Suprapubic skin (tissue), 4 donors: ENCODE results near the gene MICU1. TPM values are rescaled to one million over a fixed set of nuclear protein-coding genes. Genes with fewer than 3 reads are reported as not detected.

Experiments used
- DNase-seq, 2 donors: peaks; one replicate each; pipeline ENCODE4 v3.0.0-alpha.2; 2019; ENCODE audit warnings: low spot score in 2 of 2
- H3K27ac ChIP-seq: fragments of 200-600 bp; sonication (generic); one replicate; pipeline ENCODE4 v1.5.1; 2019
- H3K27me3 ChIP-seq: fragments of 200-600 bp; sonication (generic); one replicate; pipeline ENCODE4 v1.5.1; 2019
- H3K36me3 ChIP-seq: fragments of 200-600 bp; sonication (generic); one replicate; pipeline ENCODE4 v1.5.1; 2019
- H3K4me1 ChIP-seq: fragments of 200-600 bp; sonication (generic); one replicate; pipeline ENCODE4 v1.5.1; 2019
- H3K4me3 ChIP-seq: fragments of 200-600 bp; sonication (generic); one replicate; pipeline ENCODE4 v1.5.1; 2019; ENCODE audit warnings: mild to moderate bottlenecking
- H3K9me3 ChIP-seq: fragments of 200-600 bp; sonication (generic); one replicate; pipeline ENCODE4 v1.5.1; 2019
- CTCF ChIP-seq, 2 donors: fragments of 200-600 bp in 1 of 2; fragments of 450-650 bp in 1 of 2; sonication (generic) in 1 of 2; IDR thresholded peaks; one replicate each; pipeline ENCODE4 v1.5.1; 2016 to 2019; ENCODE audit warnings: antibody characterized with exemption in 2 of 2, mild to moderate bottlenecking in 1 of 2, moderate library complexity in 1 of 2
- EP300 ChIP-seq: sonication (generic); formaldehyde crosslinking; IDR thresholded peaks from one replicate; pipeline ENCODE4 v1.6.1; 2017; ENCODE audit warnings: antibody characterized with exemption
- POLR2A ChIP-seq, 2 donors: fragments of 450-650 bp; IDR thresholded peaks; one replicate each; pipeline ENCODE4 v1.6.1; 2017; ENCODE audit warnings: antibody characterized with exemption in 2 of 2, mild to moderate bottlenecking in 2 of 2, moderate library complexity in 2 of 2
- POLR2AphosphoS5 ChIP-seq, 3 donors: sonication (generic); formaldehyde crosslinking; IDR thresholded peaks; one replicate each; pipeline ENCODE4 v1.6.1; 2017; ENCODE audit warnings: antibody characterized with exemption in 3 of 3
- WGBS: methylation state at CpG from one replicate; pipeline ENCODE4 v1.1.5; 2018; 5-methylcytosine and 5-hydroxymethylcytosine counted together
- total RNA-seq, 4 donors: library from RNA; depleted of rRNA; stranded (reverse); fragments of >200 nt; gene quantifications; one replicate each; pipeline ENCODE4 v1.1.0, GENCODE V29; 2016

The MICU1 gene
- total RNA-seq, 4 donors from 2014 or later, result 34.1 to 37.6 (median 35.6) TPM

- WGBS, result 70% methylated on average over 5 of the region's 5 CpGs
- Histone ChIP-seq H3K4me1 (no peaks in the 10 kb centered on the region), H3K9me3 (no peaks in the 10 kb centered on the region), H3K36me3 (peaks cover 20% of the 10 kb centered on the region), H3K27ac (no peak overlapping the region), H3K27me3 (no peaks in the 10 kb centered on the region), H3K4me3 (no peak overlapping the region)
- TF ChIP-seq POLR2AphosphoS5 (IDR thresholded peaks at IDR 0.05) (no peak), POLR2A (IDR thresholded peaks at IDR 0.05) (no peak), CTCF (IDR thresholded peaks at IDR 0.05) (no peak), EP300 (no peak)
- no peak for DNase-seq
These were observed 250.3 kb downstream of the MICU1 start for GRCh38 chr10:72375585-72375984.

DNA sequence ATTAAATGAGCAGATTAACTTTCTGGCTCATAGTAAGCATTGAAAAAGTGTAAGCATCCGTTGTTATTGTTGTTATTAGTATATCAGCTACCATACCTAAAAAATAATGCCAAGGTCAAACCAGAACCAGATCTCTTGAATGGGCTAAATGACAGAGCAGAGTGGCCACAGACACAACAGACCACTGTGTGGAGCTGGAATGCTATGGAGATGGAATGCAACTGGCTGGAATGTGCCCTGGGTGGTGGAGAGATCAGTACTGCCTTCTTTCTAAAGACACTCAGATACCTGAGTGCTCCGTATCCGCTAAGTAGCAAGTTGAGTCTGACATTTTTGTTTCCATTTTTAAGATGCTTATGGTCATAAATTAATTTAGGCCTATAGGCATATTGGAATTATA, 250.7 kb downstream of the MICU1 start:
- H3K4me3 ChIP-seq, result no peak overlapping the region
- DNase-seq, result no peak
- H3K27me3 ChIP-seq, result no peaks in the 10 kb centered on the region
- no peak overlapping the region for H3K27ac ChIP-seq
- 96% methylated on average over 3 of the region's 3 CpGs for WGBS
- TF ChIP-seq EP300 (no peak), POLR2AphosphoS5 (IDR thresholded peaks at IDR 0.05) (no peak), CTCF (IDR thresholded peaks at IDR 0.05) (no peak), POLR2A (IDR thresholded peaks at IDR 0.05) (no peak)
- H3K36me3 ChIP-seq, result peaks cover 20% of the 10 kb centered on the region
- no peaks in the 10 kb centered on the region for H3K4me1 ChIP-seq
- H3K9me3 ChIP-seq, result no peaks in the 10 kb centered on the region

DNA sequence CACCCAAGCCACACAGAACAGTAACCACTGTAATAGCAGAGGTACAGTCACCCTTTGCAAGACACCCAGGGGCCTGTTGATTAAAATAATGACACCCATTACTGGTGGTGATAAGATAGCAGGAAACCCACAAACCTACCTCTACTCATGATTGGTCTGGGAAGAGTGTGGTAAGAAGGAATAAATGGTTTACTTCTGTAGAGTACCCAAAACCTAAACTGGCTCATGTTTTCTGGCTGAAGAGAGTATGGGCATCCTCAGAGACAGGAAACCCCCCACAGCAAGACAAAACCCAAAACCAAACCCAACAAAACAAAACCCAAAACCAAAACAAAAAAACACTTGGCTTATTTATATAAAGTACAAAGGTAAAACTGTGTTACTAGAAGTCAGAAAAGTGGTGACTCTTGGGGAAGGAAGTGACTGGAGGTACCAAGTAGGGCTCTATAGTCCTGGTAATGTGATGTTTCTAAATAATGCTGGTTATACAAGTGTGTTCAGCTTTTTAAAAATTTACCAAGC, 255.6 kb downstream of the MICU1 start:
- Histone ChIP-seq H3K36me3 (peaks cover 36% of the 10 kb centered on the region), H3K27me3 (no peaks in the 10 kb centered on the region), H3K9me3 (no peaks in the 10 kb centered on the region), H3K4me3 (no peak overlapping the region), H3K4me1 (no peaks in the 10 kb centered on the region), H3K27ac (no peak overlapping the region)
- TF ChIP-seq POLR2AphosphoS5 (IDR thresholded peaks at IDR 0.05) (no peak), CTCF (IDR thresholded peaks at IDR 0.05) (no peak), EP300 (no peak), POLR2A (IDR thresholded peaks at IDR 0.05) (no peak)
- DNase-seq, result no peak

DNA sequence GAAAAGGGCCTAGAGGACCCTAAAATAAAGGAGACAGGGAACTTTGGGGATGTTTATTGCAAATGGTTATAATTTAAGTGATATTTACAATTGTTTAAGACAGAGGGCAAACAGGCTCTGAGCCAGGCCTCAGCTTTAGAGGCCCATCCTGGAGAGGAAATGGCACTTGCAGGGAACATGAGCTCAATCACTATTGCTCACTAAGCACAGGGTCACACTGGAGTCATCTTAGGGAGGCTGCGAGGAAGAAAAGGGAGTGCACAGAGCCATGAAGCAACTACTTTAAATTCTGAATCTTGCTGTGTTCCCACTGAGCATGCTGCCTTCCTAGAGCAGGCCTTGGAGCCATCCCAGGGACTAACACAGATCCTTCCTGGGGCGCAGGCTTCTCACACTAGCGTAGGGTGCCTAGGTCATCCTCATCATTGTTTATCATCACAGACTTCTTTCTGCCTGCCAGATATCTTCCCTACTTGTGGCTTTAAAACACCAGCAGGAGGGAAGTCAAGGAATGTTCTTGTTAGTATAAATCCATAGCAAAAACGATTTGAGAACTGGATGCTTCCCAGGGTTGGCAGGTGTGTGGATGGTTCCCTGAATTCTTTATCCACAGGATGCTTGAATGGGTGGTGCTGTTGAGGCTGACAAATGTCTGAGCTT, 258.4 kb downstream of the MICU1 start:
- H3K4me3 ChIP-seq, result no peak overlapping the region
- TF ChIP-seq EP300 (no peak), POLR2A (IDR thresholded peaks at IDR 0.05) (no peak), POLR2AphosphoS5 (IDR thresholded peaks at IDR 0.05) (no peak), CTCF (IDR thresholded peaks at IDR 0.05) (no peak)
- peaks cover 26% of the 10 kb centered on the region for H3K36me3 ChIP-seq
- H3K27me3 ChIP-seq, result no peaks in the 10 kb centered on the region
- H3K4me1 ChIP-seq, result peaks cover 12% of the 10 kb centered on the region
- H3K27ac ChIP-seq, result no peak overlapping the region
- 85% methylated on average over 4 of the region's 4 CpGs for WGBS
- no peak for DNase-seq
- no peaks in the 10 kb centered on the region for H3K9me3 ChIP-seq

- 84% methylated on average over 7 of the region's 7 CpGs for WGBS
- no peaks in the 10 kb centered on the region for H3K9me3 ChIP-seq
- no peak overlapping the region for H3K27ac ChIP-seq
- H3K4me3 ChIP-seq, result no peak overlapping the region
- no peaks in the 10 kb centered on the region for H3K27me3 ChIP-seq
- peaks cover 12% of the 10 kb centered on the region for H3K4me1 ChIP-seq
- DNase-seq, result peak in 1 of 2 donors; percentile 24
- TF ChIP-seq CTCF (IDR thresholded peaks at IDR 0.05), result no peak
- TF ChIP-seq EP300, result no peak
- TF ChIP-seq POLR2A (IDR thresholded peaks at IDR 0.05), result no peak
- no peak for TF ChIP-seq POLR2AphosphoS5 (IDR thresholded peaks at IDR 0.05)
- H3K36me3 ChIP-seq, result peaks cover 21% of the 10 kb centered on the region
These were observed 260.6 kb downstream of the MICU1 start for GRCh38 chr10:72365106-72365895.
